IMR-90 (cell line): Measurements from ENCODE around the gene BOD1L2. TPM values are rescaled to one million over a fixed set of nuclear protein-coding genes. Genes with fewer than 3 reads are reported as not detected.

Experiments used
- ATAC-seq: fragments of 200-7000 bp; cut with Tn5 transposase; 2 replicates; pipeline ENCODE4 v1.9.1; 2020; ENCODE audit warnings: low read depth, mild to moderate bottlenecking, moderate library complexity
- BruUV-seq: library from RNA; stranded (reverse); fragments of 400-500 nt; replicated peaks from 2 replicates; lab custom pipeline; 2021; lab: Mats Ljungman, UMichigan
- CTCF ChIA-PET: fragments of 300-600 bp; formaldehyde crosslinking; extraction: SDS; loops from one replicate; lab custom pipeline; 2021; ENCODE audit warnings: antibody characterized with exemption; lab: Yijun Ruan, JAX
- POLR2A ChIA-PET: fragments of 300-600 bp; sonication (Branson Sonifier 250); formaldehyde crosslinking; loops from one replicate; lab custom pipeline; 2022; ENCODE audit warnings: antibody characterized with exemption; ENCODE audit not compliant: unreplicated experiment; lab: Charles Lee
- DNase-seq: peaks from one replicate; pipeline ENCODE4 v3.0.0; 2013
- H2AFZ ChIP-seq: replicated peaks from 2 replicates; pipeline ENCODE3; 2013; ENCODE audit warnings: low read length, mild to moderate bottlenecking; ENCODE audit not compliant: poor library complexity
- H2AK5ac ChIP-seq: 2 replicates; pipeline ENCODE4 v1.6.1; 2013; ENCODE audit warnings: low read depth, low read length, inconsistent platforms
- H2AK9ac ChIP-seq: replicated peaks from 2 replicates; pipeline ENCODE3; 2013; ENCODE audit warnings: mild to moderate bottlenecking, low read depth, low read length, moderate library complexity; ENCODE audit not compliant: poor library complexity
- H2BK120ac ChIP-seq: 2 replicates; pipeline ENCODE4 v1.6.1; 2013; ENCODE audit warnings: low read depth, low read length, inconsistent platforms
- H2BK15ac ChIP-seq: 3 replicates; pipeline ENCODE4 v1.6.1; 2013; ENCODE audit warnings: low read depth, low read length, inconsistent platforms
- H2BK20ac ChIP-seq: 2 replicates; pipeline ENCODE4 v1.6.1; 2013; ENCODE audit warnings: low read depth, mild to moderate bottlenecking, inconsistent platforms, low read length, moderate library complexity
- H2BK5ac ChIP-seq: 2 replicates; pipeline ENCODE4 v1.6.1; 2013; ENCODE audit warnings: mild to moderate bottlenecking, low read depth, low read length, inconsistent platforms; ENCODE audit not compliant: poor library complexity, severe bottlenecking
- H3K14ac ChIP-seq: replicated peaks from 2 replicates; pipeline ENCODE4 v1.6.1; 2013; ENCODE audit warnings: low read depth, low read length, inconsistent platforms
- H3K18ac ChIP-seq: 2 replicates; pipeline ENCODE4 v1.6.1; 2013; ENCODE audit warnings: low read depth, low read length, control low read depth
- H3K23ac ChIP-seq: 2 replicates; pipeline ENCODE4 v1.6.1; 2013; ENCODE audit warnings: low read depth, low read length, inconsistent platforms
- H3K27ac ChIP-seq: 2 replicates; pipeline ENCODE4 v1.5.1; 2013; ENCODE audit warnings: mild to moderate bottlenecking, control low read depth, low read length; ENCODE audit not compliant: insufficient read depth
- H3K27me3 ChIP-seq: 2 replicates; pipeline ENCODE4 v1.6.1; 2013; ENCODE audit warnings: low read length; ENCODE audit not compliant: control insufficient read depth, insufficient read depth
- H3K36me3 ChIP-seq: 2 replicates; pipeline ENCODE4 v1.6.1; 2013; ENCODE audit warnings: low read length, mixed read lengths; ENCODE audit not compliant: control insufficient read depth, insufficient read depth
- H3K4ac ChIP-seq: 2 replicates; pipeline ENCODE4 v1.6.1; 2013; ENCODE audit warnings: low read depth, low read length, inconsistent platforms
- H3K4me1 ChIP-seq: 2 replicates; pipeline ENCODE4 v1.6.1; 2013; ENCODE audit warnings: low read length, mixed read lengths; ENCODE audit not compliant: control insufficient read depth, insufficient read depth
- H3K4me2 ChIP-seq: 2 replicates; pipeline ENCODE4 v1.6.1; 2013; ENCODE audit warnings: low read depth, mild to moderate bottlenecking, control low read depth, low read length, moderate library complexity
- H3K4me3 ChIP-seq: 2 replicates; pipeline ENCODE4 v1.5.1; 2013; ENCODE audit warnings: low read depth, mild to moderate bottlenecking, control low read depth, low read length, moderate library complexity; ENCODE audit not compliant: insufficient read depth
- H3K56ac ChIP-seq: 2 replicates; pipeline ENCODE4 v1.6.1; 2013; ENCODE audit warnings: low read length, inconsistent platforms; ENCODE audit not compliant: insufficient read depth; ENCODE audit errors: extremely low read depth
- H3K79me1 ChIP-seq, 2 experiments: 2 replicates each; pipeline ENCODE4 v1.6.1; 2013; ENCODE audit warnings: low read length in 2 of 2, inconsistent platforms in 1 of 2, low read depth in 1 of 2
- H3K9ac ChIP-seq: 2 replicates; pipeline ENCODE4 v1.6.1; 2013; ENCODE audit warnings: low read depth, low read length, control low read depth
- H3K9me1 ChIP-seq: 2 replicates; pipeline ENCODE4 v1.6.1; 2013; ENCODE audit warnings: low read length, inconsistent platforms; ENCODE audit not compliant: insufficient read depth
- H3K9me3 ChIP-seq: 2 replicates; pipeline ENCODE4 v1.6.1; 2013; ENCODE audit warnings: low read length; ENCODE audit not compliant: control insufficient read depth, insufficient read depth
- H4K20me1 ChIP-seq: 2 replicates; pipeline ENCODE4 v1.6.1; 2013; ENCODE audit warnings: low read length, inconsistent platforms; ENCODE audit not compliant: insufficient read depth
- H4K5ac ChIP-seq: 2 replicates; pipeline ENCODE4 v1.6.1; 2013; ENCODE audit warnings: mild to moderate bottlenecking, low read depth, low read length, control low read depth
- H4K8ac ChIP-seq, 2 experiments: 2 replicates each; pipeline ENCODE4 v1.6.1; 2013; ENCODE audit warnings: low read depth in 2 of 2, low read length in 2 of 2, control low read depth in 1 of 2, inconsistent platforms in 1 of 2
- H4K91ac ChIP-seq: 2 replicates; pipeline ENCODE4 v1.6.1; 2013; ENCODE audit warnings: low read depth, low read length, inconsistent platforms; ENCODE audit not compliant: insufficient read depth
- BHLHE40 ChIP-seq: fragments of 150-350 bp; IDR thresholded peaks from 2 replicates; pipeline ENCODE4 v1.6.1; 2016; ENCODE audit warnings: mild to moderate bottlenecking, low read depth, low read length
- CEBPB ChIP-seq: IDR thresholded peaks from 2 replicates; pipeline ENCODE4 v1.6.1; 2012; ENCODE audit warnings: low read depth, low read length, improper control_type of control experiment
- CHD1 ChIP-seq: IDR thresholded peaks from 2 replicates; pipeline ENCODE4 v1.6.1; 2012; ENCODE audit warnings: low read depth, low read length, improper control_type of control experiment
- CTCF ChIP-seq: conservative IDR thresholded peaks from 2 replicates; pipeline ENCODE4 v1.5.1; 2012; ENCODE audit warnings: mild to moderate bottlenecking, low read depth, low read length, improper control_type of control experiment
- ELK1 ChIP-seq: fragments of 150-350 bp; IDR thresholded peaks from 2 replicates; pipeline ENCODE4 v1.6.1; 2016; ENCODE audit warnings: low read depth, mild to moderate bottlenecking, low read length, moderate library complexity, borderline replicate concordance
- FOS ChIP-seq: fragments of 150-350 bp; IDR thresholded peaks from 2 replicates; pipeline ENCODE4 v1.6.1; 2016; ENCODE audit warnings: low read depth, low read length
- MAFK ChIP-seq: IDR thresholded peaks from 2 replicates; pipeline ENCODE4 v1.6.1; 2012; ENCODE audit warnings: low read depth, low read length, improper control_type of control experiment
- MAZ ChIP-seq: IDR thresholded peaks from 2 replicates; pipeline ENCODE4 v1.6.1; 2012; ENCODE audit warnings: low read depth, mild to moderate bottlenecking, low read length, improper control_type of control experiment, moderate library complexity, borderline replicate concordance
- MXI1 ChIP-seq: IDR thresholded peaks from 2 replicates; pipeline ENCODE4 v1.6.1; 2012; ENCODE audit warnings: low read depth, mild to moderate bottlenecking, low read length, moderate library complexity, borderline replicate concordance
- NFE2L2 ChIP-seq: fragments of 150-350 bp; IDR thresholded peaks from 2 replicates; pipeline ENCODE4 v1.6.1; 2016; ENCODE audit warnings: low read depth, mild to moderate bottlenecking, low read length
- POLR2A ChIP-seq: IDR thresholded peaks from 2 replicates; pipeline ENCODE4 v1.6.1; 2012; ENCODE audit warnings: mild to moderate bottlenecking, low read depth, low read length
- RAD21 ChIP-seq: IDR thresholded peaks from 2 replicates; pipeline ENCODE4 v1.6.1; 2012; ENCODE audit warnings: low read length, improper control_type of control experiment
- RCOR1 ChIP-seq: IDR thresholded peaks from 2 replicates; pipeline ENCODE4 v1.6.1; 2012; ENCODE audit warnings: mild to moderate bottlenecking, low read length, improper control_type of control experiment; ENCODE audit not compliant: insufficient replicate concordance
- RFX5 ChIP-seq: IDR thresholded peaks from 2 replicates; pipeline ENCODE4 v1.8.0; 2012; ENCODE audit warnings: low read depth, mild to moderate bottlenecking, low read length, moderate library complexity
- SMC3 ChIP-seq: fragments of 150-350 bp; IDR thresholded peaks from 2 replicates; pipeline ENCODE4 v1.6.1; 2016; ENCODE audit warnings: low read depth, mild to moderate bottlenecking, antibody characterized with exemption, low read length, moderate library complexity
- USF2 ChIP-seq: fragments of 150-350 bp; IDR thresholded peaks from 2 replicates; pipeline ENCODE4 v1.6.1; 2017; ENCODE audit warnings: mild to moderate bottlenecking, antibody characterized with exemption, low read length, low read depth
- dilution Hi-C: fragments of 300-500 bp; cut with HindIII; formaldehyde crosslinking; loops from one replicate; pipeline ENCODE4 v1.14.3; 2018; ENCODE audit warnings: low sequenced_read_pairs; ENCODE audit not compliant: unreplicated experiment
- in situ Hi-C: fragments of 300-500 bp; cut with MboI; formaldehyde crosslinking; loops from 3 replicates; pipeline ENCODE4 v1.14.3; 2019; ENCODE audit warnings: low sequenced_read_pairs, inconsistent platforms, mixed read lengths
- intact Hi-C: fragments of 100-400 bp; cut with micrococcal nuclease; formaldehyde crosslinking; loops from 2 replicates; pipeline ENCODE4 v1.10.0; 2022
- polyA plus RNA-seq, 3 experiments: library from polyadenylated mRNA; depleted of rRNA; stranded (reverse); fragments of >200 nt; gene quantifications; 2 replicates each; pipeline ENCODE4 v1.2.3, GENCODE V29; 2012; ENCODE audit warnings: low replicate concordance in 1 of 3
- total RNA-seq: library from RNA; depleted of rRNA; stranded (reverse); fragments of >200 nt; gene quantifications from 2 replicates; pipeline ENCODE4 v1.2.3, GENCODE V29; 2012

Gene BOD1L2
- total and polyA plus RNA-seq, 2 of the 4 experiments (the other 2 are of a cell fraction) = not detected

- H3K23ac ChIP-seq = no peak overlapping the region
- dilution Hi-C loops = no loop called here
- no peaks in the 10 kb centered on the region for H3K27me3 ChIP-seq
- H4K20me1 ChIP-seq = no peaks in the 10 kb centered on the region
- ATAC-seq (no peak), DNase-seq (no peak)
- no peak overlapping the region for H3K27ac ChIP-seq
- intact Hi-C loops = no loop called here
- no peak overlapping the region for H3K18ac ChIP-seq
- no peaks in the 10 kb centered on the region for H3K36me3 ChIP-seq
- H3K4ac ChIP-seq = no peak overlapping the region
- H3K56ac ChIP-seq = no peak overlapping the region
- no peak overlapping the region for H4K91ac ChIP-seq
- no peak overlapping the region for H2BK15ac ChIP-seq
- no peaks in the 10 kb centered on the region for H3K9me3 ChIP-seq
- no peak overlapping the region for H2AK9ac ChIP-seq
- H2AK5ac ChIP-seq = no peak overlapping the region
- no peak overlapping the region for H2BK120ac ChIP-seq
- no peak overlapping the region for H3K4me3 ChIP-seq
- no peaks in the 10 kb centered on the region for H3K4me1 ChIP-seq
- in situ Hi-C loops = no loop called here
- no peak overlapping the region for H4K8ac ChIP-seq
- H3K14ac ChIP-seq = no peak overlapping the region
- CTCF ChIA-PET = no interaction called here
- H2AFZ ChIP-seq = no peak overlapping the region
- H3K9ac ChIP-seq = no peak overlapping the region
- POLR2A ChIA-PET = no interaction called here
- H4K5ac ChIP-seq = no peak overlapping the region
- no peak overlapping the region for H2BK20ac ChIP-seq
- no peaks in the 10 kb centered on the region for H3K79me1 ChIP-seq
- no peak overlapping the region for H3K4me2 ChIP-seq
- no TSS peak for BruUV-seq
- TF ChIP-seq RAD21 (no peak), POLR2A (no peak), CEBPB (no peak), ELK1 (no peak), MAZ (no peak), USF2 (no peak), CTCF (no peak), NFE2L2 (no peak), BHLHE40 (no peak), SMC3 (no peak), MXI1 (no peak), MAFK (no peak), CHD1 (no peak), FOS (no peak), RCOR1 (no peak), RFX5 (no peak)
- H2BK5ac ChIP-seq = no peak overlapping the region
- no peaks in the 10 kb centered on the region for H3K9me1 ChIP-seq
Measured at GRCh38 chr18:57142324-57142723, 4.6 kb upstream of the BOD1L2 start.
